Ascending aorta (tissue), 2 donors: ENCODE measurements around the gene PLK2. TPM values are rescaled to one million over a fixed set of nuclear protein-coding genes. Genes with fewer than 3 reads are reported as not detected.

Experiments used
- DNase-seq, 2 donors: peaks; one replicate each; pipeline ENCODE4 v3.0.0-alpha.2; 2019; ENCODE audit warnings: low spot score in 2 of 2
- H3K27ac ChIP-seq, 2 donors: fragments of 200-600 bp; sonication (generic); one replicate each; pipeline ENCODE4 v1.5.1; 2016 to 2017; ENCODE audit warnings: mild to moderate bottlenecking in 1 of 2
- H3K27me3 ChIP-seq: fragments of 200-600 bp; sonication (generic); one replicate; pipeline ENCODE4 v1.5.1; 2017
- H3K36me3 ChIP-seq, 2 donors: fragments of 200-600 bp; sonication (generic); one replicate each; pipeline ENCODE4 v1.5.1; 2016
- H3K4me1 ChIP-seq, 2 donors: fragments of 200-600 bp; sonication (generic); one replicate each; pipeline ENCODE4 v1.5.1; 2016 to 2017; ENCODE audit warnings: mild to moderate bottlenecking in 1 of 2
- H3K4me3 ChIP-seq, 2 donors: fragments of 200-600 bp; sonication (generic); one replicate each; pipeline ENCODE4 v1.5.1; 2016 to 2017; ENCODE audit warnings: mild to moderate bottlenecking in 1 of 2
- H3K9me3 ChIP-seq, 2 donors: fragments of 200-600 bp; sonication (generic); one replicate each; pipeline ENCODE4 v1.5.1; 2016
- intact Hi-C: fragments of 100-400 bp; cut with DNase I; formaldehyde crosslinking; loops from one replicate; pipeline ENCODE4 v1.15.1; 2023
- total RNA-seq: library from RNA; depleted of rRNA; stranded (reverse); fragments of >200 nt; gene quantifications from one replicate; pipeline ENCODE4 v1.1.0, GENCODE V29; 2016
- TF ChIP-seq, protein P1 (sequence below), 3 experiments: fragments of 200-600 bp in 2 of 3; fragments of 450-650 bp in 1 of 3; sonication (generic) in 2 of 3; IDR thresholded peaks; one replicate each; pipeline ENCODE4 v1.5.1; 2016 to 2019; ENCODE audit warnings: antibody characterized with exemption in 3 of 3, mild to moderate bottlenecking in 1 of 3, moderate library complexity in 1 of 3

The PLK2 gene
- total RNA-seq, 1 donor from 2014 or later = 69.1 TPM

DNA sequence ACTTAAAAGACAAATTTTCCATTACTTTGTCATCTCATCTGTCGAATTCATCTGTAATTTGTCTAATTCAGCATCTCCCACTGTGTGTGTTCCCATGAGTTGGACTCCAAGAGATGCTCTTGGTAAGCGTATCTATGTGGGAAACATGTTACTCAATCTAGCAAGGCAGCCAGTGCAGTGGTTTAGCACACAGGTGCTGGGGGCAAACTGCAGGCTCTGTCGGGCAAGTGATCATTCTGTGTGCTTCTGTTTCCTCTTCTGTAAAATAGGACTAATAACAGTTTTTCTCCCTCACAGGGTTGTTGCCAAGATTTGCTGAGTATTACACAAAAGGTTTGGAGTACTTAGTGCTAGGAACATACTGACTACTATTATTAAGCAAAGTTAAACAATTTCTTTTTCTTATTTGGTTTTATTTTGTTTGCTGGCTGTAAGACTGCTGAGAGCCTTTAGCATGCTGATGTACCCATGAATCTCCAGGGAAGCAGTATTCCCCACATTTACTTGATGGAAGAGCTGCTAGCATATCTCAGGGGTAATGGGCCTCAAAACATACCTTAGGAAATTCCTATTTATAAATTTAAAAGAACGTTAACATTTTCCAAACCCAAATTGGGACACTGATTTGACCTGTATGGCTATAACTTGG is 30.6 kb upstream of the PLK2 start:
- DNase-seq = no peak
- no peaks in the 10 kb centered on the region for H3K4me1 ChIP-seq
- H3K27ac ChIP-seq = no peak overlapping the region
- no peaks in the 10 kb centered on the region for H3K27me3 ChIP-seq
- intact Hi-C loops = no loop called here
- no peaks in the 10 kb centered on the region for H3K9me3 ChIP-seq
- no peak overlapping the region for H3K4me3 ChIP-seq
- no peaks in the 10 kb centered on the region for H3K36me3 ChIP-seq
- TF ChIP-seq, protein P1, sequence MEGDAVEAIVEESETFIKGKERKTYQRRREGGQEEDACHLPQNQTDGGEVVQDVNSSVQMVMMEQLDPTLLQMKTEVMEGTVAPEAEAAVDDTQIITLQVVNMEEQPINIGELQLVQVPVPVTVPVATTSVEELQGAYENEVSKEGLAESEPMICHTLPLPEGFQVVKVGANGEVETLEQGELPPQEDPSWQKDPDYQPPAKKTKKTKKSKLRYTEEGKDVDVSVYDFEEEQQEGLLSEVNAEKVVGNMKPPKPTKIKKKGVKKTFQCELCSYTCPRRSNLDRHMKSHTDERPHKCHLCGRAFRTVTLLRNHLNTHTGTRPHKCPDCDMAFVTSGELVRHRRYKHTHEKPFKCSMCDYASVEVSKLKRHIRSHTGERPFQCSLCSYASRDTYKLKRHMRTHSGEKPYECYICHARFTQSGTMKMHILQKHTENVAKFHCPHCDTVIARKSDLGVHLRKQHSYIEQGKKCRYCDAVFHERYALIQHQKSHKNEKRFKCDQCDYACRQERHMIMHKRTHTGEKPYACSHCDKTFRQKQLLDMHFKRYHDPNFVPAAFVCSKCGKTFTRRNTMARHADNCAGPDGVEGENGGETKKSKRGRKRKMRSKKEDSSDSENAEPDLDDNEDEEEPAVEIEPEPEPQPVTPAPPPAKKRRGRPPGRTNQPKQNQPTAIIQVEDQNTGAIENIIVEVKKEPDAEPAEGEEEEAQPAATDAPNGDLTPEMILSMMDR (IDR thresholded peaks at IDR 0.05) = no peak

DNA sequence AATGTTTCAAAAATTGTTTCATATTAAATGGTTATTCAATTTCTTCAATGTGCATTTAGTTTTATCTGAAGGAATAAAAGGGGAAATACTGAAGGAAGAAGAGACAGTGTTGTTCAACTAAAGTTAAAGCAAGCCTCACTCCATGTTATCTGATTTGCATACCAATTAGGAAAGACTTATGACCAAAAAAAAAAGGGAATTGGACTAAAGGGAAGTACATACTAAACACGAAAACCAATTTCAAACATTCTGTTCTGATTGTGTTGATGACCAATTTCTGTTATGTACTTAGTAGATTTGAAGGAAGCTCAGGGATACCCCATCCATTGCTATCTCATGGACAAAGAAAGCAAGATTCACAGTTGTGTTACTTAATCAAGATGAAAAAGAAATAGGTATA is 26.4 kb upstream of the PLK2 start:
- Histone ChIP-seq H3K27ac (no peak overlapping the region), H3K36me3 (no peaks in the 10 kb centered on the region), H3K27me3 (no peaks in the 10 kb centered on the region), H3K4me1 (no peaks in the 10 kb centered on the region), H3K4me3 (no peak overlapping the region), H3K9me3 (no peaks in the 10 kb centered on the region)
- intact Hi-C loops = no loop called here
- DNase-seq = no peak
- TF ChIP-seq, protein P1 (IDR thresholded peaks at IDR 0.05) = no peak

DNA sequence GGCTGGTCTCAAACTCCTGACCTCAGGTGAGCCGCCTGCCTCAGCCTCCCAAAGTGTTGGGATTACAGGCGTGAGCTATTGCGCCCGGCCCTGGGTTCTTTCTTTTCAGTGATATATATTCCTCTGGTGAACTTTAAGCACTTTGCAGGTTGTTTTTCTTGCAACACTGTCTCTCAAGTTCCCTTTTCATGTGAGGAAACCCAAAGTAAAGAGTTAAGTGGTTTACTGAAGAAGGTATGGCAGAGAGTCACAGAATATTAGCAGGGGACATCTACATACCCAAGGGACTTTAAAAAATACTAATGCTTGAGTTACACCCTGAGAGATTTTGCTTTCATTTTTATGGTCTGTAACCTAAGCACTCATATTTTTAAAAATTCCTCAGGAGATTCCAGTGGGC is 24.6 kb upstream of the PLK2 start:
- intact Hi-C loops = no loop called here
- Histone ChIP-seq H3K27ac (no peak overlapping the region), H3K9me3 (no peaks in the 10 kb centered on the region), H3K4me3 (no peak overlapping the region), H3K4me1 (no peaks in the 10 kb centered on the region), H3K27me3 (peaks cover 3% of the 10 kb centered on the region), H3K36me3 (no peaks in the 10 kb centered on the region)
- no peak for DNase-seq
- TF ChIP-seq, protein P1 (IDR thresholded peaks at IDR 0.05) = no peak

DNA sequence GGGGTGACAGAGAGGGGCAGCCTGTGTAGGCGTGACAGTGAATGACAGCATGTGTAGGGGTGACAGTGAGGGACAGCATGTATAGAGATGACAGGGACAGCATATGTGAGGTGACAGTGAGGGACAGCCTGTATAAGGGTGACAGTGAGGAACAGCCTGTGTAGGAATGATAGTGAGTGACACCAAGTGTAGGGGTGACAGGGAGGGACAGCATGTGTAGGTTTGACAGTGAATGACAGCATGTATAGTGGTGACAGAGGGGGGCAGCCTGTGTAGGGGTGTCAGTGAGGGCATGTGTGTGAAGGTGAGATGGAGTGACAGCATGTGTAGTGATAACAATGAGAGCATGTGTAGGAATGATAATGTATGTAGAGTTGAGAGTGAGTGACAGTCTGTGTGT is 22.6 kb upstream of the PLK2 start:
- TF ChIP-seq, protein P1 (IDR thresholded peaks at IDR 0.05) = no peak
- H3K27me3 ChIP-seq = peaks cover 3% of the 10 kb centered on the region
- H3K36me3 ChIP-seq = no peaks in the 10 kb centered on the region
- no peak for DNase-seq
- H3K4me1 ChIP-seq = no peaks in the 10 kb centered on the region
- intact Hi-C loops = no loop called here
- H3K9me3 ChIP-seq = no peaks in the 10 kb centered on the region
- no peak overlapping the region for H3K4me3 ChIP-seq
- H3K27ac ChIP-seq = no peak overlapping the region

DNA sequence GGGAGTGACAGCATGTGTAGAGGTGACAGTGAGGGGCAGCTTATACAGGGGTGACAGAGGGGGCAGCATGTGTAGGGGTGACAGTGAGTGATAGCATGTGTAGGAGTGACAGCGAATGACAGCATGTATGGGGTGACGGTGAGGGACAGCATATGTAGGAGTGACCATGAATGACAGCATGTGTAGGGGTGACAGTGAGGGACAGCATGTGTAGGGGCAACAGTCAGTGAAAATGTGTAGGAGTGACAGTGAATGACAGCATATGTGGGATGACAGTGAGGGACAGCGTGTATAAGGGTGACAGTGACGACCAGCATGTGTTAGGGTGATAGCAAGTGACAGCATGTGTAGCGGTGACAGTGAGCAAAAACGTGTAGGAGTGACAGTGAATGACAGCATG is 21.9 kb upstream of the PLK2 start:
- Histone ChIP-seq H3K27me3 (peaks cover 3% of the 10 kb centered on the region), H3K4me1 (no peaks in the 10 kb centered on the region), H3K4me3 (no peak overlapping the region), H3K9me3 (no peaks in the 10 kb centered on the region), H3K36me3 (no peaks in the 10 kb centered on the region), H3K27ac (no peak overlapping the region)
- DNase-seq = no peak
- intact Hi-C loops = no loop called here
- TF ChIP-seq, protein P1 (IDR thresholded peaks at IDR 0.05) = no peak
